Natural killer cell (primary cell): ENCODE data around the gene DSCAML1. TPM values are rescaled to one million over a fixed set of nuclear protein-coding genes. Genes with fewer than 3 reads are reported as not detected.

Experiments
- ATAC-seq, 3 donors: fragments of 150-1000 bp in 2 of 3; fragments of 200-7000 bp in 1 of 3; cut with Tn5 transposase; 1 replicate in 1 of 3; 2 replicates in 2 of 3; pipeline ENCODE4 v1.10.0; 2021; ENCODE audit warnings: mild to moderate bottlenecking in 2 of 3, moderate library complexity in 2 of 3
- DNase-seq, 2 donors: peaks; one replicate each; pipeline versions ENCODE4 v3.0.0 to v3.0.0-alpha.2; 2013 to 2021; ENCODE audit warnings: mixed read lengths in 1 of 2
- H3K27ac ChIP-seq: one replicate; pipeline ENCODE4 v1.5.1; 2013; ENCODE audit warnings: mild to moderate bottlenecking, low read length
- H3K27me3 ChIP-seq: one replicate; pipeline ENCODE4 v1.6.1; 2013; ENCODE audit warnings: low read length; ENCODE audit not compliant: control insufficient read depth, insufficient read depth
- H3K36me3 ChIP-seq: one replicate; pipeline ENCODE4 v1.6.1; 2013; ENCODE audit warnings: low read length; ENCODE audit not compliant: control insufficient read depth, insufficient read depth
- H3K4me1 ChIP-seq: one replicate; pipeline ENCODE4 v1.6.1; 2013; ENCODE audit warnings: low read length; ENCODE audit not compliant: control insufficient read depth, insufficient read depth
- H3K4me3 ChIP-seq: one replicate; pipeline ENCODE4 v1.5.1; 2013; ENCODE audit warnings: low read length
- H3K9me3 ChIP-seq: one replicate; pipeline ENCODE4 v1.6.1; 2013; ENCODE audit warnings: low read length; ENCODE audit not compliant: control insufficient read depth, insufficient read depth
- H3K27ac Mint-ChIP-seq, 2 donors: one replicate each; pipeline ENCODE4 v1.8.0; 2022; ENCODE audit warnings: mild to moderate bottlenecking in 2 of 2, mixed read lengths in 2 of 2, moderate library complexity in 1 of 2
- H3K27me3 Mint-ChIP-seq, 2 donors: one replicate each; pipeline ENCODE4 v1.8.0; 2022; ENCODE audit warnings: low read depth in 2 of 2, mixed read lengths in 2 of 2
- H3K36me3 Mint-ChIP-seq: one replicate; pipeline ENCODE4 v1.8.0; 2022; ENCODE audit warnings: mixed read lengths
- H3K4me1 Mint-ChIP-seq, 2 donors: one replicate each; pipeline ENCODE4 v1.8.0; 2022; ENCODE audit warnings: mixed read lengths in 2 of 2
- H3K4me3 Mint-ChIP-seq: one replicate; pipeline ENCODE4 v1.8.0; 2022; ENCODE audit warnings: mild to moderate bottlenecking, moderate library complexity, mixed read lengths
- H3K9me3 Mint-ChIP-seq, 2 donors: one replicate each; pipeline ENCODE4 v1.8.0; 2022; ENCODE audit warnings: mixed read lengths in 2 of 2
- CTCF ChIP-seq: fragments of 200-600 bp; IDR thresholded peaks from one replicate; pipeline ENCODE4 v1.8.0; 2022; ENCODE audit warnings: antibody characterized with exemption
- WGBS: methylation state at CpG from one replicate; pipeline ENCODE4 v1.1.7; 2013; ENCODE audit warnings: missing lambda C conversion rate; ENCODE audit not compliant: insufficient coverage; 5-methylcytosine and 5-hydroxymethylcytosine counted together
- intact Hi-C: fragments of 100-400 bp; cut with micrococcal nuclease; formaldehyde crosslinking; loops from one replicate; pipeline ENCODE4 v1.14.2; 2022
- total RNA-seq, 4 donors: library from RNA; stranded (reverse); fragments of 120-200 nt in 1 of 4; gene quantifications; one replicate each; pipeline versions ENCODE4 v1.2.3 to v1.2.4, GENCODE V29; 2013 to 2022

Gene DSCAML1
- total RNA-seq, 3 donors from 2014 or later (not counting 1 experiment from before 2014, with no cell fraction given) = 0.66 TPM; not detected in 2

- no peaks in the 10 kb centered on the region for H3K36me3 ChIP-seq
- no peaks in the 10 kb centered on the region for H3K4me1 Mint-ChIP-seq
- no peak overlapping the region for H3K4me3 Mint-ChIP-seq
- 91% methylated on average over 11 of the region's 11 CpGs for WGBS
- H3K36me3 Mint-ChIP-seq = no peaks in the 10 kb centered on the region
- no peak overlapping the region for H3K27ac ChIP-seq
- no peaks in the 10 kb centered on the region for H3K9me3 Mint-ChIP-seq
- no peak for DNase-seq
- no peaks in the 10 kb centered on the region for H3K27me3 ChIP-seq
- no peak overlapping the region for H3K27ac Mint-ChIP-seq
- no peaks in the 10 kb centered on the region for H3K9me3 ChIP-seq
- H3K27me3 Mint-ChIP-seq = peaks cover 5 to 10% of the 10 kb centered on the region in 2 donors
- TF ChIP-seq CTCF = no peak
- H3K4me3 ChIP-seq = no peak overlapping the region
- ATAC-seq = no peak
- no peaks in the 10 kb centered on the region for H3K4me1 ChIP-seq
- intact Hi-C loops = no loop called here
Measured at GRCh38 chr11:117497206-117497951, 299.6 kb downstream of the DSCAML1 start.

GRCh38 chr11:117495357-117495756 is 301.7 kb downstream of the DSCAML1 start:
- ATAC-seq (no peak), DNase-seq (no peak)
- 79% methylated on average over 6 of the region's 6 CpGs for WGBS
- intact Hi-C loops = no loop called here
- Histone ChIP-seq H3K27me3 (no peaks in the 10 kb centered on the region), H3K4me1 (no peaks in the 10 kb centered on the region), H3K9me3 (no peaks in the 10 kb centered on the region), H3K27ac (no peak overlapping the region), H3K4me3 (no peak overlapping the region), H3K36me3 (no peaks in the 10 kb centered on the region)
- H3K9me3 Mint-ChIP-seq = no peaks in the 10 kb centered on the region
- H3K4me1 Mint-ChIP-seq = no peaks in the 10 kb centered on the region
- H3K27ac Mint-ChIP-seq = no peak overlapping the region
- peaks cover 9 to 13% of the 10 kb centered on the region in 2 donors for H3K27me3 Mint-ChIP-seq
- no peaks in the 10 kb centered on the region for H3K36me3 Mint-ChIP-seq
- no peak overlapping the region for H3K4me3 Mint-ChIP-seq
- no peak for TF ChIP-seq CTCF

GRCh38 chr11:117492578-117493251 is 304.3 kb downstream of the DSCAML1 start:
- no peak for ATAC-seq
- peaks cover 4% of the 10 kb centered on the region for H3K27me3 ChIP-seq

More at GRCh38 chr11:117492578-117493251, 304.3 kb downstream of the DSCAML1 start:
- Mint-ChIP-seq H3K4me3 (no peak overlapping the region), H3K9me3 (no peaks in the 10 kb centered on the region), H3K27ac (no peak overlapping the region), H3K36me3 (no peaks in the 10 kb centered on the region), H3K4me1 (no peaks in the 10 kb centered on the region), H3K27me3 (peaks cover 11 to 33% of the 10 kb centered on the region in 2 donors)
- Histone ChIP-seq H3K4me1 (no peaks in the 10 kb centered on the region), H3K27ac (no peak overlapping the region), H3K9me3 (no peaks in the 10 kb centered on the region), H3K36me3 (no peaks in the 10 kb centered on the region), H3K4me3 (no peak overlapping the region)
- TF ChIP-seq CTCF = no peak
- intact Hi-C loops = no loop called here
- 40% methylated on average over 20 of the region's 20 CpGs for WGBS
- DNase-seq = no peak
